Measurements from ENCODE around the gene FTSJ1. TPM values are rescaled to one million over a fixed set of nuclear protein-coding genes. Genes with fewer than 3 reads are reported as not detected.
A peak's percentile ranks its signal among the peaks of the same experiment; 100 is the strongest.

The FTSJ1 gene
- total RNA-seq, 1 donor from 2014 or later: 154 TPM

- Histone ChIP-seq H3K4me3 (ENCODE audit: low read depth, low read length) (no peak overlapping the region), H3K27me3 (ENCODE audit: control insufficient read depth, insufficient read depth, low read length) (no peaks in the 10 kb centered on the region)
- FAIRE-seq: no peak
Observed at GRCh38 chrX:48489296-48489695, 13.3 kb downstream of the FTSJ1 start.

DNA sequence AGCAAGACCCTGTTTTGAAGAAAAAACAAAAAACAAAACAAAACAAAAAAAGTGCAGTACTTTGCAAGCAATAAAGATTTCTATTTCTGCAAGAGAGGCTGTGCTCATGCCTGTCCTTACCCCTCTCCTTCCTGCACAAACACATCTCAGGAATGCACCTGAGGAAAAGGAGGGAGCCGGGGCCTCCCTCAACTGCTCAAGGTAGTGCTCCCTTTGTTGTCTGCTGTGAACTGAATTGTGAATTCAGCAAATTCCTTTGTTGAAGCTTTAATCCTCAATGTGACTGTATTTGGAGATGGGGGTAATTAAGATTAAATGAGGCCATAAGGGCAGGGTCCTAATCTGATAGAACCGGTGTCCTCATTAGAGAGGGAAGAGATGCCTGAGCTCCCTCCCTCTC is 13.9 kb downstream of the FTSJ1 start:
- H3K27me3 ChIP-seq (ENCODE audit: control insufficient read depth, insufficient read depth, low read length): no peaks in the 10 kb centered on the region
- TF ChIP-seq, protein P1, sequence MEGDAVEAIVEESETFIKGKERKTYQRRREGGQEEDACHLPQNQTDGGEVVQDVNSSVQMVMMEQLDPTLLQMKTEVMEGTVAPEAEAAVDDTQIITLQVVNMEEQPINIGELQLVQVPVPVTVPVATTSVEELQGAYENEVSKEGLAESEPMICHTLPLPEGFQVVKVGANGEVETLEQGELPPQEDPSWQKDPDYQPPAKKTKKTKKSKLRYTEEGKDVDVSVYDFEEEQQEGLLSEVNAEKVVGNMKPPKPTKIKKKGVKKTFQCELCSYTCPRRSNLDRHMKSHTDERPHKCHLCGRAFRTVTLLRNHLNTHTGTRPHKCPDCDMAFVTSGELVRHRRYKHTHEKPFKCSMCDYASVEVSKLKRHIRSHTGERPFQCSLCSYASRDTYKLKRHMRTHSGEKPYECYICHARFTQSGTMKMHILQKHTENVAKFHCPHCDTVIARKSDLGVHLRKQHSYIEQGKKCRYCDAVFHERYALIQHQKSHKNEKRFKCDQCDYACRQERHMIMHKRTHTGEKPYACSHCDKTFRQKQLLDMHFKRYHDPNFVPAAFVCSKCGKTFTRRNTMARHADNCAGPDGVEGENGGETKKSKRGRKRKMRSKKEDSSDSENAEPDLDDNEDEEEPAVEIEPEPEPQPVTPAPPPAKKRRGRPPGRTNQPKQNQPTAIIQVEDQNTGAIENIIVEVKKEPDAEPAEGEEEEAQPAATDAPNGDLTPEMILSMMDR (IDR thresholded peaks at IDR 0.05; ENCODE audit: insufficient read depth, low read length, severe bottlenecking): no peak
- DNase-seq (ENCODE audit: low read depth): peak; percentile 74
- H3K4me3 ChIP-seq (ENCODE audit: low read depth, low read length): no peak overlapping the region
- no peak for FAIRE-seq
- no peaks in the 10 kb centered on the region for H3K36me3 ChIP-seq (ENCODE audit: control insufficient read depth, insufficient read depth, low read length)

More at GRCh38 chrX:48489296-48489695, 13.3 kb downstream of the FTSJ1 start:
- no peak for DNase-seq (ENCODE audit: low read depth)
- no peaks in the 10 kb centered on the region for H3K36me3 ChIP-seq (ENCODE audit: control insufficient read depth, insufficient read depth, low read length)
- TF ChIP-seq, protein P1 (IDR thresholded peaks at IDR 0.05; ENCODE audit: insufficient read depth, low read length, severe bottlenecking): no peak

- H3K4me3 ChIP-seq (ENCODE audit: low read depth, low read length): no peak overlapping the region
- FAIRE-seq: peak; percentile 94
- no peaks in the 10 kb centered on the region for H3K27me3 ChIP-seq (ENCODE audit: control insufficient read depth, insufficient read depth, low read length)
- TF ChIP-seq, protein P1 (IDR thresholded peaks at IDR 0.05; ENCODE audit: insufficient read depth, low read length, severe bottlenecking): no peak
- peak; percentile 77 for DNase-seq (ENCODE audit: low read depth)
- no peaks in the 10 kb centered on the region for H3K36me3 ChIP-seq (ENCODE audit: control insufficient read depth, insufficient read depth, low read length)
Observed at GRCh38 chrX:48490661-48491060, 14.7 kb downstream of the FTSJ1 start.

GRCh38 chrX:48491809-48492208 is 15.8 kb downstream of the FTSJ1 start:
- H3K36me3 ChIP-seq (ENCODE audit: control insufficient read depth, insufficient read depth, low read length): no peaks in the 10 kb centered on the region
- H3K27me3 ChIP-seq (ENCODE audit: control insufficient read depth, insufficient read depth, low read length): no peaks in the 10 kb centered on the region
- TF ChIP-seq, protein P1 (IDR thresholded peaks at IDR 0.05; ENCODE audit: insufficient read depth, low read length, severe bottlenecking): no peak
- FAIRE-seq: peak; percentile 60
- no peak overlapping the region for H3K4me3 ChIP-seq (ENCODE audit: low read depth, low read length)
- DNase-seq (ENCODE audit: low read depth): no peak

GRCh38 chrX:48492293-48492910 is 16.4 kb downstream of the FTSJ1 start:
- DNase-seq (ENCODE audit: low read depth): peak; percentile 55
- FAIRE-seq: no peak
- no peaks in the 10 kb centered on the region for H3K27me3 ChIP-seq (ENCODE audit: control insufficient read depth, insufficient read depth, low read length)
- no peak overlapping the region for H3K4me3 ChIP-seq (ENCODE audit: low read depth, low read length)
- H3K36me3 ChIP-seq (ENCODE audit: control insufficient read depth, insufficient read depth, low read length): no peaks in the 10 kb centered on the region
- TF ChIP-seq, protein P1 (IDR thresholded peaks at IDR 0.05; ENCODE audit: insufficient read depth, low read length, severe bottlenecking): no peak

DNA sequence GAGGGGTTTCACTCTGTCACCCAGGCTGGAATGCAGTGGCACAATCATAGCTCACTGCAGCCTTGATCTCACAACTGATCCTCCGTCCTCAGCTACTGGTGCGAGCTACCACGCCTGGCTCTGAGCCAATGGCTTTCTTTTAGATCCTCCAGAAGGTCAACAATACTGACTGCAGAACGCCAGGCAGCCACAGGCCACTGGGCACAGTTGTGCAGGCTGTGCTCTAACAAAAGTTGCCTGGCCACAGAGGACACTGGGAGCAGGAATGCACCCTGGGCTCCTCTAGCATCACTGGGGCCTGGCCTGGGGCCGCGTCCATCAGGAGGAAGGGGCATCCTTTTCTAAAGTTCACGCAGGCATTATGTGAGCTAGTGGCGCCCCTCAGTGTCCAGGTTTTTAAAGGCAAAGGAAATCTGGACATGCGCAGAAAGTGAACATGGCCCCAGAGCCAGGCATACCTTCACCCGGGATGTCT is 17.9 kb downstream of the FTSJ1 start:
- Histone ChIP-seq H3K4me3 (ENCODE audit: low read depth, low read length) (no peak overlapping the region), H3K36me3 (ENCODE audit: control insufficient read depth, insufficient read depth, low read length) (no peaks in the 10 kb centered on the region), H3K27me3 (ENCODE audit: control insufficient read depth, insufficient read depth, low read length) (no peaks in the 10 kb centered on the region)
- FAIRE-seq (no peak), DNase-seq (ENCODE audit: low read depth) (no peak)
- TF ChIP-seq, protein P1 (IDR thresholded peaks at IDR 0.05; ENCODE audit: insufficient read depth, low read length, severe bottlenecking): peak; percentile 52
